ENCODE measurements around the gene SLC16A8.

SLC16A8 gene

DNA sequence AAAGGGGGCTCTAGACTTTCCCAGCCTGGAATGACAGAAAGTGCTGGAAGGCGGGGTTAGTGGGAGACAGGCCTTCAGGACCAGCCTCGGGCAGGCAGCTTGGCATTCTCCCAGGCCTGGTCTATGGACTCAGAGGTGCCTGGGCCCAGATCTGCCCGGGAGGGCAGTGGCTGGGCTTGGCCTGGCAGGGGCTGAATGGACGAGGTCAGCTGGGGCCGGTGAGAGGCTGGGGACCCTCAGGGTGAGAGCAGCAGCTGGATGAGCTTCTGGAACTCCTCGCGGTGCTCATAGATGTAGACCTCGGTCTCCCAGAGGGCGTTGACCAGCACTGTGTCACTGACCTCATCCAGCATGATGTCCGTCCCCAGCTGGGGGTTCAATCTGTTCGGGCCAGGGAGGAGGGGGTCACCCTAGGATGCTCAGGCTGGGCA, 28.0 kb upstream of the SLC16A8 start:
- DNase-seq, result no peak

DNA sequence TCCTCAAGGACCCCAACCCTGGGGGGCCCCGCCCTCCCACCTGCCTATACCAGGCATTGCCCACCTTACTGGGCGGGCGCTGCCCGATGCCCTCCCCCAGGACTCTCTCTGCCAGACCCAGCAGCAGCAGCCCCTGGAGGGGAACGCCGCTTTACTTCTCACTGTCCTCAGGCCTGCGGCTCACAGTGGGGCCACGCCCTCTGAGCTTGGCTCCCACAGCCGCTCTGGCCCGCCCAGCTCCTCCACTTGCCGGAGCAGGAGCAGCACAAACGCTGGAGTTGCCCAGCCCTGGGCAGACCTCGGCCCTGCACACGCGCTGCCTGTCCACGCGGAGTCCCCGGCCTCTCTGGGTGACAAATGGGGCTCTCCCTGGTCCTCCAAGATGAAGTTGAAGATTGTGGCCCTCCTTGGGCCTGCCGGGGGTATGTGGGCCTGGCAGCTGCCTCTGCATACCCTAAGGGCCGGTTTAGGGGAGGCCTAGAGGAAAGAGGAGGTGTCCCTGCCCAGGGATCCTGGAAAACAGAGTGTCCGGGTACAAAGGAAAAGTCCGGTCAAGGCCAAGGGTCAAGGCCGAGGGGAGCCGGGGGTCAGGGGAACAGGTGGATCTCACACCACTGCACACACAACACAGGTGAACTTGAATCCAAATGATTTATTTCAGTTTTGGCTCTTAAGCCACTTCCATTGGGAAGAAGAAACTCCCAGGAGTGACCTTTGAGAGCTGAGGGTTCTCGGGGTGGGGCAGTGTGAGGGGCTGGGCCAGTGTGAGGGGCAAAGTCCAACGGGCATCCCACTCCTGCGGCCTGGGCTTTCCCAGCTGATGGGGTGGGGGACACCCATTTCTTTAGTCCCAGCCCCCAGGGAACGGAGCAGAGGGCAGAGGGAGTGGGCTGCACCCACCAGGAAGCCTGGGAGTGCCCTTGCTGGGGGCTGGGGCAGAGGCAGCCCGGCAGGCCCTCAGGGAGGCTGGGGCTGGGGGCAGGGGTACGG, 27.2 kb upstream of the SLC16A8 start:
- DNase-seq, result no peak

DNA sequence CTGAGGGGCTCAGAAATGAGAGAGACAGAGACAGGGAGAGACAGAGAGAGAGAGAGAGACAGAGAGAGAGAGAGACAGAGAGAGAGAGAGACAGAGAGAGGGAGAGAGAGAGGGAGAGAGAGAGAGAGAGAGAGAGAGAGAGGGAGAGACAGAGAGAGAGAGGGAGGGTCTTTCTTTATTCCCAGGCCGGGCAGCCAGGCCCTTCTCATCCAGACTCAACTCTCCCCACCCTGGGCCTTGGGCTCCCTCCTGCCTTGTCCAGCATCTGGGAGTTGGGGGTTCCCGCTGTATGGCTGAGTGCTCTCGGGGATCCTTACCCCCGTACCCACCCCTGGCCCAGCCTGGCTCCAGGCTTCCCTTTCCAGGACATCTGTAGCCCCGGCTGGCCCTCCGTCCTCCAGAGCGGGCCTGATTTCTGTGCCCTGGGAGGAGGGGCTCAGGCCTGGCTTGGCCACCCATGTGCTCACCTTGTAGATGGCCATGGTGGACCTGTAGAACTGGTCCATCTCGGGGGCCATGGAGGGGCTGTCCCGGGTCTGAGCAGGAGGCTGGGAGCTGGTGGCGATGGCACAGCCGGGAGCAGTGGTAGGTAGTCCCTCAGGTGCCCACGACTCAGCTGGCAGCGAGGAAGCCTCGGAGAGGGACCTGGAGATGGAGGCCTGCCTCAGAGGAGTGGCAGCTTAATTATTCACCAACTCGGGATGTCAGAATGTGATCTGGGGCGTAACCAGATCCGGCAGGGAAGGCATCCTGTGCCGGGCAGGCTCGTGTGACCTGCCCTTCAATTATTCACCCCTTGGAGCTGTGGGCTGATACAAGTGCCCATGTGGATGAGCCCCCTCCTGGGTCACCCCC, 26.3 kb upstream of the SLC16A8 start, which contains the start of gene BAIAP2L2:
Gene BAIAP2L2 (minus strand): TSS at position 677 of the 855 bp plus-strand sequence. CDS start 159 bp downstream, at position 518.
- no peak for DNase-seq

DNA sequence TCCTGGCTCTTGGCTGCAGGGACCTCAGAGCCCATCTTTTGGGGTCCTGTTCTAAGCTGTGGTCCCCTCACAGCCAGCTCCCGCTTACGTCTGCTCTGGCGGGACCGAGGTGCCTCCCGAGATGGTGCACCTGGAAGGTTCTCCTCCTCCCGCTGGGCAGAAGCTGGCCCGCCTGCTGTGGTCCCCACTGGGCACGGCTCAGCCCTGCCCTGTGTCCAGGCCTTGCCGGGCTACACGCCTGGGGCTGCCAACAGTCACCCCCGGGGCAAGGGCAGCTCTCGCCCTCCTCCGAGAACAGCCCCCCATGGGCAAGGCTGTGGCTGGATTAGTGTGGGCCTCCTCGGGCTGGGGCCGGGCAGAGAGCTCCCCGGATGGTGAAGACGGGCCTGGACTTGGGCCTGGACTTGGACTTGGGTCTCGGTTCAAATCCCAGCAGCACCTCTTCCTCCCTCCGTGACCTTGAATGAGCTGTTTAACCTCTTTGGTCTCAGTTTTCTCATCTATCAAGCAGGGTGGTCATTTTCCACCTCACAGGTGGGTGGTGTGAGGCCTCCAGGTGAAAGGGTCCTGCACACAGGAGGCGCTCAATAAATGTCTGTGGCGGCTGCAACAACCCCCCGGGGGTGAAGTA, 25.5 kb upstream of the SLC16A8 start:
- peak; percentile 10 for DNase-seq

DNA sequence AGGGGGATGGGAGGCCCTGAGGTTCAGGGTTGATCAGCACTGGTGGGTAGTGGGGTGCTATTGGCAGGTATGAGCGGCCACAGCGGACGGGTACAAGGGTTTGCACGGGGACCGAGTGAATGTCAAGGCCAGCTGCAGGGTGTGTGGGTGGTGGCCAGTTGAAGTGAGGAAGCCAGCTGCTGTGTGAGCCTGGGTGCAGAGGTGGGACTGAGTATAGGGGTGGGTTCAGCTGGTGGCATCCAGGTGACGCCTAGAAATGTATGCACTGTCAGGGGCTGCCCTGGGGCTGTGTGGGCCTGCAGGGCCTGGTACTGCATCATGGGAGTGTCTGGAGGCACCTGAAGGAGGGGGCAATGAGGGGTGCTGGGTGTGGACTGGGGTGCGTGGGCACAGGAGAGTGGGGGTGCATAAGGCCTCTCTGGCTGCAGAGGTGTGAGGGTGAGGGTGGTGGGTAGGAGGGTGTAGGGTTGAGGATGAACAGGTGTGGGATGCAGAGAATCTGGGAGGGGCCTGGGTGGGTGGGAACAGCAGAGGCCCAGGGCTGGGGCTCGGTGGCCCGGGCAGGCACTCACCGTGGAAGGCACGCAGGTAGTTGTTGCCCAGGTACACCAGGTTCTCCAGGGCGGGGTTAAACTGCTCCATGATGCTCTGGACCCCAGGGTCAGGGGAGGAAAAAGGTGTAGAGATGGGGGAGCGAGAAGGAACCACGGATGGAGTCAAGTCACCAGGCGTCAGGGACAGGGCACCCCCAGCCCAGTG, 24.8 kb upstream of the SLC16A8 start:
- no peak for DNase-seq

DNA sequence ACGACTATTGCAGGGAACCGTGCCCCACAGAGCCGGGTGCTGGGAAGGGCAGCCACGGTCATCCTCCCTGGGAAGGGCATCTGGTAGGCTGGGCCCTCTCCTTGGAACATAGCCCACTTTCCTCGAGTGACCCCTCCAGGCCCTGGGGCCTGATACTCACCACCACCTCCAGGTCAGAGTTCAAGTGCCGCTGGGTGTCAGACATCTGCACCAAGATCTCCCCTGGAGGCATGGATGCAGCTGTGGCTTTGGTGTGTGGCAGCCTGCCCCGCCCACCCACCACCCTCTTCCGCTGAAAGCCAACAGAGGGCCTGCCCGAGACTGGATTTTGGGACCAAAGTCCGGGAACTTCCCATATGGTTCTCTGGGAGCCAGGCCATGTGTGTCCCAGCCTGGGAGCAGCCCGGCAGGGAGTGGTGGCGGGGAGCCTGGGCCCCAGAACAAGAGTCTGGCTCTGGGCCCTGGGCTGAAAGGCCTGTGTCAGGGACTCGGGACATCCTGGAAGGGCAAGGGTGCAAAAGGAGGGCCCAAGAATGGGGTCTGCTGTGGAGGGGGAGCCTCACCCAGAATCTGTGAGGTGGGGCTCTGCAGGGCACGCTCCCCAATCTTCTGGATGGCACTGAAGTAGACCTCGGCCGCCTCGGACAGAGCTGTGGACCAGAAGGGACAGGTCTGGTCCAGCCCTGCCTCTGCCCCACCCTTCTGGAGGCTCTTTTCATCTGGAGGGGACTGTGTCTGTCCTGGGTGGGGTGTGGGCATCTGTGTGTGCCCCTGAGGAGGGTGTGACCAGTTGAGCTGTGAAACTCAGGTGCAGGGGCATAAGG, 23.9 kb upstream of the SLC16A8 start:
- DNase-seq, result no peak

DNA sequence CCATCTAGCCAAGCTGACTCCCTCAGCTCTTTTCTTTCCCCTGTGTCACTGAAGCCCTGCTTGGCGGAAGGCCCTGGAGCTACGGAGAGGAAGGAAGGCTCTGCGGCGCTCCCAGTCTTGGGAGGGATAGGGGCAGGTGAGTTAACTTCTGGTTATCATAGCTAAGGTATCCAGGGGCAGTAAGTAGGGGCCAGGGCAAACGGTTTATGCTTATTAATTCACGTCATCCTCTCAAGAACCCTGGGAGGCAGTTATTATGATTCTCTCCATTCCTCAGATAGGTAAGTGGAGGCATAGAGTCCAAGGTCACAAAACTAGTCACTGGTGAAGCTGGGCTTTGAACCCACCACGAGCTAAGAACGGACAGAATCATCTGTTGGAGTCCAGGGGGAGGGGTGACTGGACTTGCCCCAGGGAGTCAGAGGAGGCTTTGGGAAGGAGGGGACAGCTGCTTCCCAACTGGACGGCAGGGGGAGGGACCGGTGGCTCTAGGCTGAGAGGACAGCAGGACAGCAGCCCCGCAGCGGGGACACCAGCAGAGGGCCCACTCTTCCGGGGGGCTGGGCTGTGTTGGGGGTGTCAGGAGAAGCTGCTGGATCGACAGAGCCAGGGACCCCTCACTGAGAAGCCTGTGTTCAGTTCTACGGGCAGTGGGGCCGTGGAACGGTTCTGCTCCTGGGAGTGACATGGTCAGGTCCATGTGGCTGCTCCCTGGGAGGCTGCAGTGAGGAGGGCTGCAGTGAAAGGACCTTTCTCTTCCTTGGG, 23.0 kb upstream of the SLC16A8 start:
- DNase-seq, result no peak

DNA sequence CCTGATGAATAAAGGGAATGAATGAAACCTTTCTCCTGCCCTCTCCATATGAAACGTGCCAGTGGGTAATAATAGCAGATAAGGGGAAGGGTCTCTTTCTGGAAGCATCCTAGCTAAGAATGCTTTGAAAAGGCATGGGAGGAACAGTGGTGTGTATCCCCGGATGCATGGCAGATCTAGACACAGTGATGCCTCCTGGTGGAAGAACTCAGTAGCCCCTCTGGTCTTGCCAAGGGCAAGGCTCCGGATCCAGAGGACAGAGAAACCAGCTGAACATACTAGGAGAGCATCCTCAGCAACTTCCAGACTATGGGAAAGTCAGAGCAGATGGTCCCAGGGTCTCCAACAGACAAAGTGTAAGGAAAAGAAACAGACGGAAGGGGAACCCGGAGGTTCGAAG, 20.1 kb upstream of the SLC16A8 start:
- peak; percentile 45 for DNase-seq

DNA sequence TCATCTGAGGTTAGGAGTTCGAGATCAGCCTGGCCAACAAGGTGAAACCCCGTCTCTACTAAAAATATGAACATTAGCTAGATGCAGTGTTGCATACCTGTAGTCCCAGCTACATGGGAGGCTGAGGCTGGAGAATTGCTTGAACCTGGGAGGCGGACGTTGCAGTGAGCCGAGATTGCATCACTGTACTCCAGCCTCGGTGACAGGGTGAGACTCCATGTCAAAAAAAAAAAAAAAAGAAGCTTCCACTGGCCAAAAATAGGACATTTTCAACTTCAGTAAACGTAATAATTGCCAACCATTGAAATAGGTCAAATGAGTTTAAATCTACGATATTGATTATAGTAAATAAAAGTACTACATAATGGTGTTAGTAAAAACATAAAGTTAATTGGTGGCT, 19.7 kb upstream of the SLC16A8 start:
- DNase-seq, result no peak

DNA sequence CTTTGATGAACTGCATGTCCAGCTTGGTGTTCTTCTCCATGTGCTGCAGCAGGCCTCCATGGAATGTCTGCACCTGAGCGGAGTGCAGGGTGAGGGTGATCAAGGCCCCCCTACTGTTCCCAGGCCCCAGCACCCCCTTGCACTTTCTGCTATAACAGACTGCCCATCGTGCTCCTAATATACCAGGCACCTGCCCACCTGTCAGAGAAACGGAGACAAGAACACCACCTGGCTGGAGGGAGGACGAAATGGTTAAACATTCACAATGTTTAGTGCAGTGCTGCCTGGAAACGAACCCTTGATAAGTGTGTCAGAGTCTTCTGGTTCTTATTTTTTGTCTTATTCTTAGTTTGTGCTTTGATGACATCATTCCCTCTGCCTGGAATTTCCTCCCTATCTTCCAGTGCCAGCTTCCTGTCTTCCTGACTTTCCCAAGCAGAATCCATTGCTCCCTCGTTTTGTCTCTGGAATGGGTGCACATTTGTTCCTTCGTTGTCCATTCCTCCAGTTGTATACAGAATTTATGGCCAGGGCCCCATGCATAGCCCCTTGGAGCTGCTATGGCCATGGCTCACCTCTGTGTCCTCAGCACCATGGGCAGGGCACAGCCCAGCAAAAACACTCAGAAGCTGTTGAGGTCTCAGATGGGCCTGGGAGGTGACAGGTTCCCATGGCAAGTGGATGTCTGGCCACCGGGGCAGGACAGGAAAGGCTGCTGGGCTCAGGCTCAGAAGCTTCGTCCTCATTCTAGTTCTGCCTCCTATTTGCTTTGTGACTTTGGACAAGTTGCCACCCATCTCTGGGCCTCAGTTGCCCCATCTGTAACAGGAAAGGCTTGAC, 14.6 kb upstream of the SLC16A8 start:
- no peak for DNase-seq

DNA sequence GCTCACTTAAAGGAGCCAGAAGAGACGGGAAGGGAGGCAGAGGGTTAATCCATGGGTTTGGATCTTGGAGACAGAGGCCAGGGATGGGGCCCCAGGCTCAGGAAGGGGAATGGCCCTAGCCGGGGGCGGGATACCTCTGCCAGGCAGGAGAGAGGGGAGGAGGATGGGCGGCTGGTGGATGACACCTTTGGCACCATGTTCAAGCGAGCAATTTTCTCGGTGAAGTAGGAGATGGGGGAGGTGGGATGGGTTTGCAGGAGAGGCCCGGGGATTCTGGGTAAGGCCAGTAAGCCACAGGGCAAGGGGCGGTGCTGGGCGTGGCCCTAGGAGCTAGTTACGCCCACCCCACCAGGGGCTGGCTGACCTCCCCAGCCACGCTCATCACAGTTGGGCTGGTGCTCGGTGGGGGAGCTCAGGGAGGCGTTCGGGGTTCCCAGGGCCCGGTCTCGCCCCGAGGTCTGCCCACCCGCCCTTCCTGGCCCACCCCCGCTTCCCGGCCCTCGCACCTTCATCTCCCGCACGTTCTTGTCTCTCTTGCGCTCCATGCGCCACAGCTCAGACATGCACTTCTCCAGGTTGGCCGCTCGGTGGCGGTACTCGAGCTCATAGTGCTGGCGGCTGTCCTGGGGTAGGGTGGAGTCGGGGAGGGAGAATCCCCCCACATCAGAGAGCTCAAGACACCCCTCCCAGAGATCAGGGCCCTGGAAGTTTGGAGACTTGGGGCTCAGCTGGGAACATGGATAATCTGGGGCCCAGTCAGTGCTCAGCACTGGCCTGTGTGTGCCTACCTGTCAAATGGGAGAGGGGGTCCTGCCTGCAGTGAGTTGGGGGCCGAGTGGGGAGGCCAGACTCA, 13.8 kb upstream of the SLC16A8 start:
- peak; percentile 60 for DNase-seq

DNA sequence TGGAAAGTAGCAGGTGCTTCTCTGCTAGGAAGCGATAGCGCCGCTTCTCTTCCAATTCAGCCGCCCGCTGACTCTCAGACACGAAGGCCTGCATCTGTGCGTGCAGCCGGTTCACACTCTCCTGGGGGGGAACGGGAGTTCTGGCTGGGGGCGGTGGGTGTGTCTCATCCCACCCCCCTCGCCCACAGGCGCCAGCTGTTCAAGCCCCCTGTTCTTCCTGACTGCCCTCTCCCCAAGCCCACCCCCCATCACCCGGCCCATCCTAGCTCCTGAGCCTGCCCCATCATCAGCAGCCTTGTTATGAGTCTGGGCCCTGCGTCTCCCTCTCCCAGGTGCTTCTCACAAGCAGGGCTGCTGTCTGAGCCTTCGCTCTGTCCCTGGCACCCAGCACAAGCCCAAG, 13.1 kb upstream of the SLC16A8 start:
- no peak for DNase-seq

DNA sequence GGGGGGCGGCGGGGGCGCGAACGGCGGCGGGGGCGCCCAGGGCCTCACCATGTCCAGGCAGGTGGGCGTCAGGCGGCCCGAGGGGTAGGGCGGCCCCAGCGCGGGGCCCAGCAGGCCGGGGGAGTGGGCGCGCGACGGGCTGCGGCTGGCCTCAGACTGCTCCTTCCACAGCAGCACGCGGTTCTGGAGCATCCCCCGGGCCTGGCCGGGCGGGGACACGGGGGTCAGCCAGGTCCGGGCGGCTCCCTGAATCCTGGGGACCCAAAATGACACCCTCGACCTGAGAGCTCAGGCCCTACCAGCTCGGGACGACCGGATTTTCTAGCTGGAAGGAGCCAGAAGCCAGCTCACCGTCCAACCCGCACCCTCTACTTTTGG, 5.5 kb upstream of the SLC16A8 start:
- no peak for DNase-seq

DNA sequence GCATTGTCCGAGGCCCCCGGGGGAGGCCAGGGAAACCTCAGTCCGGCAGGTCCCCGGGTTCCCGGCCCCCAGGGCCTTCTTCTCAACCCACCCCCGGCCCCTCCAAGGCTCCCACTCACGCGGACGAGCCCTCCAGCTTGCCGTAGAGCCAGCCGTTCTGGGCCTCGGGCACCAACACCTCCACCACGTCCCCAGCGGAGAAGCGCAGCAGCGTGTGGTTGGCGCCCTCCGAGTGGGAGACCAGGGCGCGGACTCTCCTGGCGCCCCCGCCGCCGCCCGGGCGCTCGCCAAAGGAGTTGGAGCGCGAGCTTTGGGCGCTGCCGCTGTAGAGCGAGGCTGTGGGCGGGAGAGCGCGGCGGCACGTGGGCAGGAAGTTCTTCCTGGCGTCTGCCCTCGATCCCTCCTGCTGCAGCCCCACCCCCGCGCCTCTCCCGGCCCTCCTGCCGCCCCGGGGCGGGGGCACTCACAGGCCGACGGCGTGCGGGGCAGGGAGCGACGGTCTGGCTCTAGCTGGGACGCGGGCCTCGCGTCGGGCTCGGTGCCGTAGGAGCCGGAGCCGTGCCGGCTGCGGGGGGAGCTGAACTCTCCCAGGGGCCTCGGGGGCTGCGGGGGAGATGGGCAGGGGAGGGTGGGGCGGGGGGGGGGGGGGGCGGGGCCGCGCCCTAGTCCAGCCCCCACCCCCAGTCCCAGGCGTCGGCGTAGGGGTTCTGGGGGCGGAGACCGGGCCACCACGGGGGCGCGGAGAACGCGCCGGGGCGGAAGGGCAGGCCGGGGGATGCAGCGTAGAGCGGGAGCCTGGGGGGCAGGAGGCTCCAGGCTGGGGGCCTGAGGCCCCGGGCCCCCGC, 4.9 kb upstream of the SLC16A8 start:
- no peak for DNase-seq

DNA sequence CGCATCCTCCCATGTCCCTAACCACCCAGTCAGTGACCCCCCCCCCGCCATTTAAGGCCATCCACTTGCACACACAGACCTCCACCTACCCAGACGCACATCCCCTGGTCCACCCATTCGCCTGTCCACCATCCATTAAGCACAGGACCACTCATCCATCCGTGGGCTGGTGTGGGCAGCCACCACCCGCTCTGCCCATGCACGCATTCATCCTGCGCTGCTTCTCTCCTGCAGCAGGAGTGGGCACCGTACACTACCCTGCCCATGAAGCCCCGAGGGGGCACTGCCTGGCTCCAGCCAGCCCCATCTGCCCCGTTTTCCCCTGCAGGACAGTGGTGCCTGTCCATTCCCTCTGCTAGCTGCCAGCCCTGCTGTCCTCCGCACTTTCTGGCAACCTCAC, 3.9 kb upstream of the SLC16A8 start:
- no peak for DNase-seq

DNA sequence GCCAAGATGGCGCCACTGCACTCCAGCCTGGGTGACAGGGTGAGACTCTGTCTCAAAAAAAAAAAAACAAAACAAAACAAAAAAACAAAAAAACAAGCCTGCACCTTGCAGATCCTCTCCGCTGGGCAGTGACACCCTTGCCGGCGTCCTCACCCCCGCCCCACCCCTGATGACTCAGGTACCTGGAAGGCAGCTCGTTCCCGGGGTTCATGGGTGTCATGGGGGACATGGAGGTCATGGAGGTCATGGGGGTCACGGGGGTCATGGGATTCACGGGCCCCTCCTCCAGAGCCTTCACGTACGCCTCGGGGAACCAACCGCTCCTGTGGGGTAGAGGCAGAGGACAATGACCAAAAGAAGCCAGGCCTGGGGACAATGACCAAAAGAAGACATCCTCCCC, 3.0 kb upstream of the SLC16A8 start:
- no peak for DNase-seq

DNA sequence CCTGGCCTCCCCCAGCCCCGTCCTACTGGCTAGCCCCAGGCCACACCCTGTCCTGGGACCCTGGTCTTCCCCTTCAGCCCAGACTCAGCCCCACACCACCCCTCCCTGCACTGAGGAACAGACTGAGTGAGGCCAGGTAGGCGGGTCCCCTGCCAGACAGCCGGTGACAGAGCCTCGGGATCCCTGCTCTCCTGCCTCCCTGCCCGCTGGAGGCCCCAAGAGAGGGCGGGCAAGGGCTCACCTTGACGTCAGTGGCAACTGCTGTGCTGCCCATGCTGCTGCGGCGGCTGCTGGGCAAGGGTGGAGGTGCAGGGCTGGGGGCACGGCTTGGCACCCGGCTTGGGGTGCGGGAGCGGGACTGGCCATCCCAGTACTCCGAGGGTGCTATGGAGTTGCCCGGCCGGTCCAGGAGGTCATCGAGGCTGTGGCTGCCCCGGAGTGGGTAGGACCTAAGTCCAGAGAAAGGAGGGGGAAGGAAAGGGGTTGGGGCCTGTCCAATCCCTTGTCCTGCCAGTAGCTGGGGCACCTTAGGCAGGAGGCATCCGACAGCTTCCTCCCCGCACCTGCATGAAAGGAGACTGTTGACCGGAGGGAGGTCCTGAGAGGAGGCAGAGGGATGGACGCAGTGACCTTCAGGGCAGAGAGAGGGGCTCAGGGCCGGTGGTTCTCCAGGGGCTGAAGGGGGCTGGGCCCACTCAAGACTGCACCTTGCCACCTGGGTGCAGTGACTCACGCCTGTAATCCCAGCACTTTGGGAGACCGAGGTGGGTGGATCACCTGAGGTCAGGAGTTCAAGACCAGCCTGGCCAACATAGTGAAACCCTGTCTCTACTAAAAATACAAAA, 2.2 kb upstream of the SLC16A8 start:
- DNase-seq, result no peak
